Right lobe of liver (tissue), 6 donors: Measurements from ENCODE around the gene ARHGAP33. TPM values are rescaled to one million over a fixed set of nuclear protein-coding genes. Genes with fewer than 3 reads are reported as not detected.
A peak's percentile ranks its signal among the peaks of the same experiment; 100 is the strongest.

Source experiments
- ATAC-seq, 4 donors: fragments of 200-7000 bp; cut with Tn5 transposase; one replicate each; pipeline ENCODE4 v1.9.1; 2020; ENCODE audit warnings: mild to moderate bottlenecking in 4 of 4, moderate library complexity in 4 of 4
- DNase-seq, 3 donors: peaks; one replicate each; pipeline ENCODE4 v3.0.0-alpha.2; 2020
- H3K27ac ChIP-seq, 3 donors: fragments of 200-600 bp; one replicate each; pipeline ENCODE4 v1.8.0; 2022
- H3K27me3 ChIP-seq, 2 donors: fragments of 200-600 bp; one replicate each; pipeline ENCODE4 v1.8.0; 2022
- H3K36me3 ChIP-seq, 4 donors: fragments of 200-600 bp; sonication (generic) in 1 of 4; one replicate each; pipeline versions ENCODE4 v1.5.1 to v1.8.0; 2017 to 2022; ENCODE audit warnings: control low read depth in 1 of 4
- H3K4me1 ChIP-seq, 4 donors: fragments of 200-600 bp; sonication (generic) in 1 of 4; one replicate each; pipeline versions ENCODE4 v1.5.1 to v1.8.0; 2017 to 2022; ENCODE audit warnings: control low read depth in 1 of 4
- H3K4me3 ChIP-seq, 3 donors: fragments of 200-600 bp; one replicate each; pipeline ENCODE4 v1.8.0; 2022
- H3K9me3 ChIP-seq, 4 donors: fragments of 200-600 bp; sonication (generic) in 1 of 4; one replicate each; pipeline versions ENCODE4 v1.5.1 to v1.8.0; 2017 to 2022; ENCODE audit warnings: control low read depth in 1 of 4
- CTCF ChIP-seq, 4 donors: fragments of 200-600 bp in 3 of 4; fragments of 450-650 bp in 1 of 4; IDR thresholded peaks; one replicate each; pipeline versions ENCODE4 v1.5.1 to v1.8.0; 2016 to 2022; ENCODE audit warnings: antibody characterized with exemption in 4 of 4, mild to moderate bottlenecking in 2 of 4
- POLR2A ChIP-seq: fragments of 450-650 bp; IDR thresholded peaks from one replicate; pipeline ENCODE4 v1.6.1; 2017; ENCODE audit warnings: antibody characterized with exemption, mild to moderate bottlenecking
- WGBS: methylation state at CpG from one replicate; pipeline ENCODE4 v1.1.6; 2018; ENCODE audit warnings: low coverage, low lambda C conversion rate; ENCODE audit not compliant: insufficient coverage; ENCODE audit errors: missing lambda C conversion rate; 5-methylcytosine and 5-hydroxymethylcytosine counted together
- intact Hi-C, 2 donors: fragments of 100-400 bp; cut with DNase I; formaldehyde crosslinking; loops; one replicate each; pipeline versions ENCODE4 v1.11.2 to v1.14.1; 2022
- total RNA-seq, 6 experiments: library from RNA; depleted of rRNA in 2 of 6; stranded (reverse); fragments of >200 nt in 2 of 6; fragmentation: NEBNext Ultra II Directional in 3 of 6; extraction: Animal tissue kit (Norgen Biotek cat#: 25700) in 3 of 6; gene quantifications; one replicate each; pipeline versions ENCODE4 v1.1.0 to v1.2.4, GENCODE V29; 2016 to 2023
- donor health status: DM: no; HTN: yes; CAD: no.
- donor health status: DM: no; HTN: no; CAD: no.
- donor health status: DM: no; HTN: no; CAD: no.
- donor health status: DM: no; HTN: yes; CAD: no.
- donor health status: DM: no; HTN: yes; CAD: no.

The ARHGAP33 gene
- total RNA-seq, 6 experiments from 2014 or later, result 0.37 to 5.2 (median 3.1) TPM

DNA sequence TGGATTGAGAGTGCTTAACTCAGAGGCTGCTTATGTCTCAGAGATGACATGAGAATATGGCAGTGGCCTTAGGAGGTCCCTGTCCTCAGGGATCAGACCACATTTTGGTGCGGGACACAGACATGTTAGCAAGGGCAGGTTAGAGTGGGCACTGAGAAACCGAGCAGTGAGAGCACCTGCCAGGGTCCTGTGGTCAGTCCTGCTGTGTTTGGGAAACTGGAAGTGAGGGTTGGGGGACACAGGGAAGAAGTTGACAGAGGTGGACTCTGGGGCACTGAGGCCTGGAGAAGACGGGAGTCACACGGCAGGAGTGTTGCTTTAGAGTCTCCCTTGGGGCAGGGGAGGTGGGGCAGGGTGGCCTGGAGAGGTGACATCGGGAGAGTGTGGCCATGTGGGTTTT lies 40.5 kb upstream of the ARHGAP33 start:
- ATAC-seq (no peak), DNase-seq (no peak)
- intact Hi-C loops, result no loop called here
- Histone ChIP-seq H3K9me3 (no peaks in the 10 kb centered on the region), H3K27me3 (no peaks in the 10 kb centered on the region), H3K27ac (no peak overlapping the region), H3K36me3 (peaks cover 0 to 66% (median 13%) of the 10 kb centered on the region in 4 donors), H3K4me1 (peaks cover 0 to 11% (median 0%) of the 10 kb centered on the region in 4 donors), H3K4me3 (no peak overlapping the region)
- 80% methylated on average over 4 of the region's 5 CpGs for WGBS
- TF ChIP-seq POLR2A (no peak), CTCF (IDR thresholded peaks at IDR 0.05) (no peak)

DNA sequence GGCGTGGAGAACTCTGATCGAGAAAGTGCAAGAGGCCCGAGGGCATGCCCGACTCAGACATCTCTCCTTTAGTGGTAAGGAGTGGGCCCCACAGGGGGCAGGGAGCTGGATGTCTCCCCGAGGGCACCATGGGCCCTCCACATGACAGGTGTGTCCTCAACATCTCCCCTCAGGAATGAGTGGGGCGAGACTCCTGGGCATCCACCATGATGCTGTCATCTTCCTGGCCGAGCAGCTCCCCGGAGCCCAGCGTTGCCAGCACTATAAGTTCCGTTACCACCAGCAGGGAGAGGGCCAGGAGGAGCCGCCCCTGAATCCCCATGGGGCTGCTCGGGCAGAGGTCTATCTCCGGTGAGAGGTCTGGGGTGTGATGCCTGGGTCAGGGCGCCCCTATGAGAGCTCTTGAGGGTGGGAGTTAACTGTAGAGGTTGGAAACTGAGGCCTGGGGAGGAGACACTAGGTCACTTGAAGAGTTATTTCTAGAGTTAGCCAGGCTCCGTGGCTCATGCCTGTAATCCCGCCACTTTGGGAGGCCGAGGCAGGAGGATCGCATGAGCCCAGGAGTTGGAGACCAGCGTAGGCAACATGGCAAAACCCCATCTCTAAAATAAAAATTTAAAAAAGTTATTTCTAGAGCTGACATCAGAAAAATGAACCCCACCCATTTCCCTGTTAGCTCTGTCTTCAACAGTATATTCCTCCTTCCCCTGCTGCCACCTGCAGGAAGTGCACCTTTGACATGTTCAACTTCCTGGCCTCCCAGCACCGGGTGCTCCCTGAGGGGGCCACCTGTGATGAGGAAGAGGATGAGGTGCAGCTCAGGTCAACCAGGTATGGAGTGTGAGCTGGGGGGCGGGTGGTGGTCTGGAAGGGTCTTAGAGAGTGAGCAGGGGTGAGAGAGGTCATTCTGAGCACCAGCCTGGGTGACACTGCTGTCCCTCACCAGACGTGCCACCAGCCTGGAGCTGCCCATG lies 38.2 kb upstream of the ARHGAP33 start:
- no peak for DNase-seq
- intact Hi-C loops, result no loop called here

DNA sequence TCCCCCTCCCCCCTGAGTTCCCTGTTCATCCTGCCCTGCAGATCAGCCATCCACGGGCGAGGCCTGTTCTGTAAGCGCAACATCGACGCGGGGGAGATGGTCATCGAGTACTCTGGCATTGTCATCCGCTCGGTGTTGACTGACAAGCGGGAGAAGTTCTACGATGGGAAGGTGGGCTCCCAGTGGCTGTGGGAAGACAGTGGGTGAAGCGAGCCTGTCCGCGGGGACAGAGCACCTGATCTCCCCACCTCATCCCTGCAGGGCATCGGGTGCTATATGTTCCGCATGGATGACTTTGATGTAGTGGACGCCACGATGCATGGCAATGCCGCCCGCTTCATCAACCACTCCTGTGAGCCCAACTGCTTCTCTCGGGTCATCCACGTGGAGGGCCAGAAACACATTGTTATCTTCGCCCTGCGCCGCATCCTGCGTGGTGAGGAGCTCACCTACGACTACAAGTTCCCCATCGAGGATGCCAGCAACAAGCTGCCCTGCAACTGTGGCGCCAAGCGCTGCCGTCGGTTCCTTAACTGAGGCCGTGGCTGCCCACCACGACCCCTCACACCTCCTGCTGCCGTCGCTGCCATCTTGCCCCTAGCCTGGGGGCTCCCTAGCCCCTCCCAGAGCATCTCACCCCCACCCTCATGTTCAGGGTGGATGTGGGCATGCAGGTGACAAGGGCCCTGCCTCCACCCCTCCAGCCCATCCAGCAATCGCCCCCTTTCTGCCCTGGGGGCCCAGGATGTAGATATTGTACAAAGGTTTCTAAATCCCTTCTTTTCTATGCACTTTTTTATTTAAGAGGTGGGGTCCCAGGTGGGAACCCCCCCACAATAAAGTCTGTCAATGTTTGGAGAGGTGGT lies 37.1 kb upstream of the ARHGAP33 start:
- intact Hi-C loops, result no loop called here
- H3K27me3 ChIP-seq, result no peaks in the 10 kb centered on the region
- peaks cover 0 to 38% (median 0%) of the 10 kb centered on the region in 4 donors for H3K36me3 ChIP-seq
- peaks cover 0 to 16% (median 0%) of the 10 kb centered on the region in 4 donors for H3K4me1 ChIP-seq
- no peak for ATAC-seq
- no peak overlapping the region for H3K4me3 ChIP-seq
- no peak for DNase-seq
- WGBS, result 90% methylated on average over 4 of the region's 37 CpGs
- H3K9me3 ChIP-seq, result no peaks in the 10 kb centered on the region
- TF ChIP-seq POLR2A (no peak), CTCF (IDR thresholded peaks at IDR 0.05) (no peak)
- no peak overlapping the region for H3K27ac ChIP-seq

More for the DNA sequence above, 38.2 kb upstream of the ARHGAP33 start:
- no peaks in the 10 kb centered on the region for H3K9me3 ChIP-seq
- peaks cover 0 to 16% (median 0%) of the 10 kb centered on the region in 4 donors for H3K4me1 ChIP-seq
- H3K27ac ChIP-seq, result no peak overlapping the region
- ATAC-seq, result no peak
- 89% methylated on average over 8 of the region's 22 CpGs for WGBS
- H3K36me3 ChIP-seq, result peaks cover 0 to 44% (median 2%) of the 10 kb centered on the region in 4 donors
- no peaks in the 10 kb centered on the region for H3K27me3 ChIP-seq
- H3K4me3 ChIP-seq, result no peak overlapping the region
- TF ChIP-seq CTCF (IDR thresholded peaks at IDR 0.05), result peak in 1 of 4 donors; percentile 12
- TF ChIP-seq POLR2A, result no peak

DNA sequence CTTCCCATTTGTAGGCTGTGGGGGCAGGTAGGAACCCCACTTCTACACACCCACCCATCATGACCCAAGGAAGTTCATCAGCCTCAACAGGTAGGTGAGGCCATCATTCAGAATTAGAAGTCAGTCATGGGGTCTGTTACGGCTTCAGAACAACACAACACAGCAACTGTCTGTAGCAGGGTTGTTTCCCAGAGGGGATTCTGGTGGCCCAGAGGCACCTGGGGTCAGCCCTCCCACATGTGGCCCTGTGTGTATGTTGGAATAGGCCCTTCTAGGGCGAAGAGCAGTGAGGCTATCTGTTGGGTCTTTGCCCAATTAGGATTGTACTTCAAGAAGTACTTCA lies 36.5 kb upstream of the ARHGAP33 start:
- DNase-seq (no peak), ATAC-seq (no peak)
- TF ChIP-seq POLR2A (no peak), CTCF (IDR thresholded peaks at IDR 0.05) (no peak)
- intact Hi-C loops, result no loop called here
- Histone ChIP-seq H3K9me3 (no peaks in the 10 kb centered on the region), H3K27ac (peak overlapping the region in 1 of 3 donors; percentile 84), H3K4me1 (peaks cover 0 to 18% (median under 1%) of the 10 kb centered on the region in 4 donors), H3K27me3 (no peaks in the 10 kb centered on the region), H3K36me3 (peaks cover 0 to 32% (median 0%) of the 10 kb centered on the region in 4 donors), H3K4me3 (no peak overlapping the region)
- WGBS, result 33% methylated on average over 1 of the region's 2 CpGs
